Lung microvascular endothelial cell (primary cell): Measurements from ENCODE around the gene KLK4. TPM values are rescaled to one million over a fixed set of nuclear protein-coding genes. Genes with fewer than 3 reads are reported as not detected.
A peak's percentile ranks its signal among the peaks of the same experiment; 100 is the strongest.

Source experiments
- DNase-seq, 2 donors: peaks; one replicate each; pipeline versions ENCODE4 v3.0.0 to v3.0.0-alpha.2; 2010; ENCODE audit warnings: low read depth in 2 of 2
- total RNA-seq: library from RNA; depleted of rRNA; stranded (reverse); fragments of >200 nt; gene quantifications from 2 replicates; pipeline ENCODE4 v1.2.1, GENCODE V29; 2014

The KLK4 gene, protein sequence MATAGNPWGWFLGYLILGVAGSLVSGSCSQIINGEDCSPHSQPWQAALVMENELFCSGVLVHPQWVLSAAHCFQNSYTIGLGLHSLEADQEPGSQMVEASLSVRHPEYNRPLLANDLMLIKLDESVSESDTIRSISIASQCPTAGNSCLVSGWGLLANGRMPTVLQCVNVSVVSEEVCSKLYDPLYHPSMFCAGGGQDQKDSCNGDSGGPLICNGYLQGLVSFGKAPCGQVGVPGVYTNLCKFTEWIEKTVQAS
- not detected in 2 replicates for total RNA-seq

DNA sequence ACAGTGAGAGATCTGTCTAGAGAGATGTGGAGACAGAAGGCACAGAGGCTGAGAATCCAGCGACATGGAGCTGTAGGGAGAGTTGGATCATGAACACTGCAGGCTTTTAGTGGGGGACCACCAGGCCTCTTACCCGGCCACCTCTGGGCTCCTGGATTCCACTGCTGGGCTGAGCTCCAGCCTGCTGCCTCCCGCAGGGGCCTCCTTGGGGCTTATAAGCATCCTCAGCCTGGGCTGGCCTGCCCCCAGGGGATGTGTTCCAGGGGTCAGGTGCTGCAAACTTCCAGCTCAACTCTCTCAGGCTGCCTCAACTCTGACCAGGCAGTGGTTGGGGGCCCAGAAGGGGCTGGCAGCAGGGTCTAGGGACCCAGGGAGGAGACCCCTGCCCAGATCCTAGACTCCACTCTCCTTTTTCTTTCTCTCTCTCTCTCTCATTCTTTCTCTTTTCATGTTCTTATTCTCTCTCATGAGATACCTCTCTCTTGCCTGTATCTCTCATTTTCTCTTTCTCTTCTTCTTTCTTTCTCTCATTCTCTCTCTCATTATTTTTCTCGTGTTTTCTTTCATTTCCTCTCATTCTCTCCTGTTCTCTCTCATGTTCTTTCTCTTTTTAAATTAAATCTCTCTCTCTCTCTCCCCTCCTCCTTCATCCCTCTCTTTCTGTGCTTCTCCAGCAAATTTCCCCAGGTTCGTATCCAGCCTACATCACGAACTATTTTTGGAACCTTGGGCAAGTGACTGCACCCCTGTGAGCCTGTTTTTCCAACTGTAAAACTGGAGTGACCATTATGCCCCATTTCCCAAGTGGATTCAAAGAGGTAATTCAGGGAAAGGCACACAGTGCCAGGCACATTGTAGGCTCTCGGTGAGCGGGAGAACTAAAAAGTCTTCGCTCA is at the start of gene KLK4:
Gene KLK4 (minus strand): TSS at position 190 of the 896 bp plus-strand sequence. CDS start 657 bp downstream, outside the sequence.
- no peak for DNase-seq

DNA sequence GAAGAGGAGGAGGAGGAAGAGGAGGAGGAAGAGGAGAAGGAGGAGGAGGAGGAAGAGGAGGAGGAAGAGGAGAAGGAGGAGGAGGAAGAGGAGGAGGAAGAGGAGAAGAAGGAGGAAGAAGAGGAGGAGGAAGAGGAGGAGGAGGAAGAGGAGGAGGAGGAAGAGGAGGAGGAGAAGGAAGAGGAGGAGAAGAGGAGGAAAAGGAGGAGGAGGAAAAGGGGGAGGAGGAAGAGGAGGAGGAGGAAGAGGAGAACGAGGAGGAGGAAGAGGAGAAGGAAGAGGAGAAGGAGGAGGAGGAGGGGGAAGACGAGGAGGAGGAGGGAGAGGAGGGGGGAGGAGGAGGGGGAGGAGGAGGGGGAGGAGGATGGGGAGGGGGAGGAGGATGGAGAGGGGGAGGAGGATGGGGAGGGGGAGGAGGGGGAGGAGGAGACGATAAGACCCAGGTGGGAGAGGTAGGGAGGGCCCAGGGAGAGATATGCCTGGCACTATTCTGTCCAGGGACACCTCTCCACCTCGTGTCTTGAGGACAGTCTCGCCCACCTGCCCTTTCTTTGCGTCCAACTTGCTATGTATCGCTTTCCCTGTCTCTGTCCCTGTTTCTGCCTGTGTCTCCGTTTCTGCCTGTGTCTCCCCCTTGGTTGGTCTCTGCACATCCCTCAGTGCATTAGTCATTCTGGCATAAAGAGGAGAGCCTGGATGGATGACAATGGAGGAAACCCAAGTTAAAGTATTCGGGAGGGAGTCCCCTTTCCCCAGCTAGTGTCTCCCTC is 48.7 kb upstream of the KLK4 start:
- no peak for DNase-seq

DNA sequence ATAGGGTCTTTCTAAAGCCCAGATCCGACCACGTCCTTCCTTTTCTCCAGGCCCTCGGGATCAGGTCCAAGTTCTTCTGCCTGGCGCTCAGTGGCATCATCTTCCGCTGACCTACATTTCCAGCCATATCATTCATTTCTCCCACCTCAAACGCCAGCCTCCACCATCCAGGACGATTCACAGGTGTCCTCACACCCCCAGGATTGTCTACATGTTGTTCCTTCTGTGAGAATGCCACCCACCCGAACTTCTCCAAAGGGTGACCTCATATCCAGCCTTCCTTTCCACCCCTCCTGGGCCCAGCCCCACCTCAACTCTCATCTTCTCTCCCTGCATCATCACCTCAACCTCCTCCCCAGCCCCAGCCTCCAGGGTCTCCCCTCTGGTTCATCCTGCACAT is 46.4 kb upstream of the KLK4 start:
- no peak for DNase-seq

DNA sequence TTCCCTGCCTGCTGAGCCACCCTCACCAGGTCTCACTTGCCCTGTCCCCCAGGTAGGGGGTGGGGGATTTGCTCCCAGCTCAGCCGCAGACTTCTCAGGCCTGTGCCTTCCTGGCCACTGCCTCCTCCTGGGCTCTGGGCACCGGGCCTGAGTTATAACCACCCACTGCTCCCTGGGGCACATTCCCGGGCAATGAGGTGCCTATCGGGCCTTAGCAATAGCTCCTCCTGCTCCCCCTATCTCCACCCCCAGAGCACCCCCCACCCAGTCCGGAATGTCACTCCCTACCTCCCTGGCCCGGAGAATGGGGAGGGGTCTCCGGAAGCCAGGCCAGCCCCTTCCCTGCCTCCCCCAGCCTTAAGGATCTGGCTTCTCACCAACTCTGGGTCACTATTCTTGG is 41.7 kb upstream of the KLK4 start, which contains the start of gene KLK5:
Gene KLK5 (minus strand): TSS at position 129 of the 400 bp plus-strand sequence. CDS start 381 bp downstream, outside the sequence.
- no peak for DNase-seq

DNA sequence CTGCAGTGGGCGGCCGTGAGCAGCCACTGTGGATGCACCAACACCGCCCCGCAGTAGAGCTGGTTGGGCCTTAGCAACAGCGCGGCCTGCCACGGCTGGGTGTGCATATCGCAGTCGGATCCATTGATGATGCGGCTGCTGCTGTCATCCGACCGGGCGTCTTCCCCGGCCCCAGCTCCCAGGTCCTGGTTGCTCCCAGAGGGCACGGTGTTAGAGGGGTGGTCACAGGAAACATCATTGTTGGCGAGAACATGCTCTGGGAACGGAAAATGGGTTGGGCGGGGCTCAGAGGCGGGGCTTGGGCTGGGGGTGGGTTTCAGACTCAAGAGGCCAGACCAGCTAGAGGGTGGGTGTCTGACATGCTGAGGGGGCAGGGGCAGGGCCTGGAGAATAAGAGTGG is 38.7 kb upstream of the KLK4 start:
- no peak for DNase-seq

DNA sequence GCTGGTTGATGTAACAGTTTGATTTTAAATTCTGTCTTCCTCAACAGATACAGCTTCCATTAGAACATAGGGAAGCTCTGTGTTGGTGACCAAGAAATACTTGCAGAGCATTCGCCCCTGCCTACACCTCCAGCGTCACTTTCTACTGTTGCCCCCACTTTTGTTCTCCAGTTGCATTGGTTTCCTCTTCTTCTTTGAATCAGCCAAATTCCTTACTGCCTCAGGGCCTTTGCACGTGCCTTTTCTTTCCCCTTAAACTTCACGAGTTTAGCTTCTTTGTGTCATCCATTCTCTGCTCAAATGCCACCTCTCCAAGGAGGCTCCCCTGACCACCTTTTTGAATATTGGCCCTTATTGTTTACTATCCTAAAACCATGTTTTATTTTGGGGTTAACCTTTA is 35.9 kb upstream of the KLK4 start:
- no peak for DNase-seq

DNA sequence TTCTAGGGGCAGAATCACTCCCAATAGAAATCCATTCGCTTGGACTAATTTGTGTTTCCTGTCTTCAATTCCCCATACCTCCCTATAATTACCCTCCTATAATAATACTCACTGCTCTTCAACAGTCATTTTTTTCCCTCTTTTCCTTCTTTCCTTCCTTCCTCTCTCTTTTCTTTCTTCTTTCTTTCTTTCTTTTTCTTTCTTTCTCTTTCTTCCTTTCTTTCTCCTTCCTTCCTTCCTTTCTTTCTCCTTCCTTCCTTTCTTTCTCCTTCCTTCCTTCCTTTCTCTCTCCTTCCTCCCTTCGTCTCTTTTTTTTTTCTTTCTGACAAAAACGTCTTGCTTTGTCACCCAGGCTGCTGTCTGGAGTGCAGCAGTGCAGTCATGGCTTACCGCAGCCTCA is 33.6 kb upstream of the KLK4 start:
- DNase-seq = no peak

DNA sequence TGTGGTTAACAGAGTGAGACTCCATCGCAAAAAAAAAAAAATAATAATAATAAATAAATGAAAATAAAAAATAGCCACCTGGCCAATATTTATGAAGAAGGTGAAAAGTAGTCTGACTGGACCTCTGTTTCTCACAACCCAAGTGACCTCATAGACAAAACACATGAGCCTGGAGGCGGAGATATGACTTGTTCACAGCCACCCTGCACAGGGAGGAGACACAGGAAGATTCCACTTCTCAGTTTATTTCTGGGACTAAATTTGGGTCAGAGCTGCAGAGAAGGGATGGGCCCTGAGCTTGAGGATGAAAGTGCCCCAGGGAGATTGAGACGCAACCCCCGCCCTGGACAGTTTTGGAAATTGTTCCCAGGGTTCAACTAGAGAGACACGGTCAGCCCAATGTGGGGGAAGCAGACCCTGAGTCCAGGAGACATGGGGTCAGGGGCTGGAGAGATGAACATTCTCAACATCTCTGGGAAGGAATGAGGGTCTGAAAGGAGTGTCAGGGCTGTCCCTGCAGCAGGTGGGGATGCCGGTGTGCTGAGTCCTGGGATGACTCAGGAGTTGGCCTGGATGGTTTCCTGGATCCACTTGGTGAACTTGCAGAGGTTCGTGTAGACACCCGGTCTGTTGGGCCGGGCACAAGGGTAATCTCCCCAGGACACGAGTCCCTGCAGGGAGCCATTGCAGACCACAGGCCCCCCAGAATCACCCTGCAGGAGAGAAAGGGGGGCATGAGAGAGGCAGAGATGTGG is 32.1 kb upstream of the KLK4 start:
- no peak for DNase-seq

DNA sequence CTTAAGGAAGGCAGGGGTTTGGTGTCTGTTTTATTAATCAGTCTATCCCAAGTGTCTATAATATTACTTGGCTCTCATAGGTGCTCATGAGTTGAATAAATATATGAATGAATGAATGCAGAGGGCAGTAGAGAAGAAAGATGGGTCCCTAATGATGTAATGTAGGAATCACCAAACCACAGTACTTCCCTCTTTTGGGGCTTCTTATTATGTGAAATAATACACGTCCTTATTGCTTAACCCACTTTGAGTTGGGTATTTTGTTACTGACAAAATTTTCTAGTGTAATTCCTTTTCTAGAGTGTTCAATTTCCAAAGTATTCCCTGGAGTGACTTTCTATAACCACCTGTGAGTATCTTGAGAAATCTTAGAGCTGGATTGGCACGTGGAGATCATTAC is 28.4 kb upstream of the KLK4 start:
- no peak for DNase-seq

DNA sequence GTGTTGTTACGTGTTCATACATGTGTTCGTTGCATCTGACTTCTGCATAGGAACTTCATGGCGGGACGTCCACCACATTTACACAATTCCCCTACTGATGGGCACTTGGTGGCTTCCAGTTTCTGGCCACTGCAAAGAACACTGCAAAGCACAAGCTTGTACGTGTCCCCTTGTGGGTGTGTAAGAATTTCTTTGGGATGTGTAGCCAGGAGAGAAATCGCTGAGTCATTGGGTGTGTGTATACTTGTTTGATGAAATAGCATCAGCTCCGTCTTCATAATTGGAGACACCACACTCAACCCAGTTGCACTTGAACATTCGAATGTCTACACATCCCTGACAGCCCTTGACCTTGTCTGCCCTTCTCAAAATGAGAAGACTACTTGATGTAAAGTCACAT is 22.4 kb upstream of the KLK4 start:
- DNase-seq = no peak

DNA sequence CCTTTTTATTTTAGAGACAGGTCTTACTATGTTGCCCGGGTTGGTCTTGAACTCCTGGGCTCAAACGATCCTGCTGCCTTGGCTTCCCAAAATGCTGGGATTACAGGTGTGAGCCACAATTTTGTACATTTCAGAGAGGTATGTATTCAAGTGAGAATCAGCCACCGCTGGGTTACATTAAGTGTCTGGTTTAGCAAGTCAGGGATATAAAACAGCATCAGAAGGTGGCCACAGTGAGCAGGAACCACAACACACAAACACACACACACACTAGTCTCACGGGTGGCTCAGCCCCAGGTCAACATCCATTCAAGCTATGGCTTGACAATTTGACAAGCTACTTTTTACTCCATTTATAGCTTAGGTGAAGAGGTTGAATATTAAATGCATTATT is 21.5 kb upstream of the KLK4 start:
- no peak for DNase-seq

DNA sequence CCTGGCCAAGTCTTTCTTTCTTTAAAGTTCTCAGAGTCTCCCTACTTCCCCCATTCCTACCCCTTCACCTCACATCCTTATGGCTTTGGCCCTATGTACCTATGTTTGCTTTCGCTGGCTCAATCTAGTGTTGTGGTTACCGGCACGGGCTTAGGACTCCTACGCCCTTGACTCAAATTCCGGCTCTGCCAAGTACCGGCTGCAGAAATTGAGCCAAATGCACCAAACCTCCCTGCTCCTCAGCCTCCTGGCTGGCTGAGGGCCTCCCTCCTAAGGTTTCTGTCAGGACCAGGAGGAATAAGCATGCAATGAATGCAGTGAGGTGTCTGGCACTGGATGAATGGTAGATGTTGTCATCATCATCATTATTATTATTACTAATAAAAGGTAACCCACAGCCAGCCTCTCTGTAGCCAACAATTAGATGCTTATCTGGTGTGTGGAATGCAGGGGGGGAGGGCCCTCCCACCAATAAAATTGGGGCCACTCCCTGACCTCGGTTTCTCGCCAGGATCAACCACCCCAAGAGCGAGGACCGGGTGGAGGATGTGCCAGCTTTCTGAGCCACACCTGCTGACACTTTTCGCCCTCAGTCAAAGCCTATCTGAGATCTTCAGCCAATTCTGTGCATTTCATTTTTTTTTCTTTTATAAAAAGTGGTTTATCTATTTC is 21.0 kb upstream of the KLK4 start:
- DNase-seq = no peak

DNA sequence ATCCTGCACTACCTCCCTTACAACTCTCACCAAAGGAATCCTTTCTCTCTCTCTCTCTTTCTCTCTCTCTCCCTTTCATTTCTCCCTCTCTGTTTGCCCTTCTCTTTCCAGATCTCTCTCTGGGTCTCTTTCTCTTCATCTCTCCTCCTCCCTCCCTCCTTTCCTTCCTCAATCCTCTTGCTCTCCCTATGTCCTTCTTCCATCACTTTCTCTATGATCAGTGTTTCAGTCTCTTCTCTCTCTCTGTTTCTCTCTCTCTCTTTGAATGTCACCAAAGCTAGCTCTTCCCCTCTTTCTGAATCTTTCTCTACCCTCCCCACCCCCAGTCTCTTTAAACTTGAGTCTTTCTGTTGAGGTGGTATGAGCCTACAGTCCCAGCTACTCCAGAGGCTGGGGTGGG is 19.8 kb upstream of the KLK4 start:
- no peak for DNase-seq

DNA sequence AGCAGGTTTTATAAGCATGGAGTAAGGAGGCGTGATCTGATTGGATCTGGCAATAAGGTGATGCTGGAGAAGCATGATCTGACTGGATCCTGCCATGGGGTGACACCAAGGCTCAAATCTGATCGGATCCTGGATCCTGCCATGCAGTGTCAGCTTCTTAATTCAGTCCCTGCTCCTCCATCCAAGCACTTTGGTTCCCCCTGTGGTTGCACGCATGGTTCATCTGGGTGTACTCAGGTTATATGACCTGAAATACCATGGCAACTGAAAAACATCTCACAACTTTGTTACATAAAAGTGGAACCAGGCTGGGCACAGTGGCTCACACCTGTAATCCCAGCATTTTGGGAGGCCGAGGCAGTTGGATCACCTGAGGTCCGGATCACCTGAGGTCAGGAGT is 17.6 kb upstream of the KLK4 start:
- no peak for DNase-seq

DNA sequence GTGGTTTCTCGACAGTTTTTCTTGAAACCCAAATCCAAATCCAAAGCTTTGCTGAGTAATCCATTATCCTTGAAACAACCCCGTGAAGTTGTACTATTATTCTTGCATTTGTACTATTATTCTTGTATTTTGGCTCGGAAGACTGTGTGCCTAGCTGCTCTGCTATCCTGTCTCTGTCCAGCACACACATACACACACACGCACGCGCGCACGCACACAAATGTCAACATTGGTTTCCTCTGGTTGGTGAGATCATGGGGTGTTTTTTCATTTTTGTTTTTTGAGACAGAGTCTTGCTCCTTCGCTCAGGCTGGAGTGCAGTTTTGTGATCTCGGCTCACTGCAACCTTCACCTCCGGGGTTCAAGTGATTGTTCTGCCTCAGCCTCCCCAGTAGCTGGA is 14.9 kb upstream of the KLK4 start:
- DNase-seq = peak; percentile 15 to 16

DNA sequence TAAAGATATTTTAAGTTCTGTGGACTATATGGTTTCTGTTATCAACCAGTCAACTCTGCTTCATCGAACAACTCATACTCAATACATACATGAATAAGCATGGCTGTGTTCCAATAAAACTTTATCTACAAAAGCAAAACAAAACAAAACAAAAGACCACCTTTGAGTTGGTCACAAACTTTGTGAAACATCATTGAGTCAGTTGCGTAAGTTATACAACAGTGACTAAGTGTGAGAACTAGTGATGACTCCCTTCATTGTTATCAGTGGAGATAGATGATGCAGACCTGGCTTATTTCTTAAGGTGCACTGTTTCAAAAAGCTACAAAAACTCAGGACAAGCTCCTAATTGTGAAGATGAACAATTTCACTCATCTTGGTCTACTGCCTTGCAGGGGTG is 14.5 kb upstream of the KLK4 start:
- no peak for DNase-seq

DNA sequence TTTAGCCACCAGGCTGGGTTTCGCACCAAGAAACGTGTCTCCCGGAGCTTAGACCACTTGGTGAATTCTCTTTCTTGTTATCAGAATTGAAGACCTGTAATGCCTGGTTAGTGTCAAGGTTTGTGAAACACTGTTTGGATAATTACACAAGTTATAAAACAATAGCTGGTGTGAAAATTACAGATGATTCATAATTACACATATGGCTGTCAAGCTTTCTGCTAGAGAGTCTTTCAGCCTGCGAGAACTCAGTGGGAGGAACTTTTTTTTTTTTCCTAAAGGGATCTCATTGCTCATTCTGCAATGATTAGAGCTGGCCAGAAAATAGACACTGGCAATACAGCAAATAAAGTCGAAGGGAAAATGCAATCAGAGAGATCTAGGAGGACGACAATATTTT is 13.4 kb upstream of the KLK4 start:
- no peak for DNase-seq

DNA sequence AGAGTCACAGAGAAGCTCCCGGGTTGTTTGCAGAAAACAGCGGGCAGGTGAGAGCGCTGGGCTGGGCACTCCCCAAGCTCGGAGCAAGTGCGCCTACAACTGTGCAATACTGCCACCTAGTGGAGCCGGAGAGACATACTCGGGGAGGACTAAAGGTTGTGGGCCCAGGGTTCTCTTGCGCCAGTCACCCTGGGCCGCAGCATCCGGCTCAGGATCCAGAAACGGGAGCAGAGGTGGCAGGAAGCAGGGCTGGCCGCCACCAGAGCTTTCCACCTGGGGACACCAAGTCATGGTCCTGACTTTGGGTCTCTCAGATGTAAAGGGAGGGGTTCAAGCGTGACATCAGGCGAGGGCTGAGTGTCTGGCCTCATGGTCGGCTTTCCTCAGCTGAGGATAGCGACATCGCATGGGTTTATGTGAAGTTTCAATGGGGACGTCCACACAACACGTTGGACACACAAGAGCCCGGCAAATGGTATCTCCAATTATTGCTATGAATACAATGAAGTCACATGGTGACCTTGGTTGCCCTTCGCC is 11.2 kb upstream of the KLK4 start:
- DNase-seq = peak; percentile 77 to 88

DNA sequence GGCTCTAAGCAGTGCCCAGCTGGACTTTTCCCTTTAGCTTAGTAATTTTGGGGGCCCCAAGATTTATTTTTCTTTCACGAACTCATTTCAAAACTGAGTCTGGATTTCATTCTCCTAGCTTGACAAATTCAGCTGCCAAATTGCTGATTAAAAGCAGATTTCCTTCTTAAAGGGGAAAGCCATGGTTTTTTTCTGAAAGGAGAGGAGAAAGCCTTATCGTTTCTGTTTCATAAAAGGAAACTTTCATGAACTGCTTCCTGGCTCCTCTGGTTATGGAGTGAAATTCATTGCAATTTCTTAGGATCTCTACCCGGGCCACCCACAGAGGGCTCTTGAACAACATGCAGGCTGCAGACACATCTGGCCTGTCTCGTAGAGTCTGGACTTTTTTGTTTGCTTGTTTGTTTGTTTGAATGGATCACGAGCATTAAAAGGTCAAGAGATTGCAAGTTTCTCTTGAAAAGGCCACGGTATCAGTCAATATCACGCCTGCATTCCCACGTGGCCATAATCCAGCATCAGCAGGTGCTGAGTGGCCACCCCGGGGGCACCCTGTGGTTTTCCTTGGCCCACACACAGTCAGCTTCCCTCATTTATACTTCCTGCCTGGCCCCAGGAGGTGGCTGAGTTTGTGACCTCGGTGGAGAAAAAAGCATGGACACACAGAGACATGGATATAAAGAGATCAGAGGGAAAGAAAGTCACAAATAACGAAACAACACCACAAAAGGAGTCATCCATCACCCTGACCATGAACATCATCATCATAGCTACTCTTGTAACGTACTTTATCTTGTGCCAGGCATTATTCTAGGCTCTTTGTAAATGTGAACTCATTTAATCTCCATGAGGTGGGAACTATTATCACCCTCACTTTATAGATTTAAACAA is 10.5 kb upstream of the KLK4 start:
- DNase-seq = no peak

DNA sequence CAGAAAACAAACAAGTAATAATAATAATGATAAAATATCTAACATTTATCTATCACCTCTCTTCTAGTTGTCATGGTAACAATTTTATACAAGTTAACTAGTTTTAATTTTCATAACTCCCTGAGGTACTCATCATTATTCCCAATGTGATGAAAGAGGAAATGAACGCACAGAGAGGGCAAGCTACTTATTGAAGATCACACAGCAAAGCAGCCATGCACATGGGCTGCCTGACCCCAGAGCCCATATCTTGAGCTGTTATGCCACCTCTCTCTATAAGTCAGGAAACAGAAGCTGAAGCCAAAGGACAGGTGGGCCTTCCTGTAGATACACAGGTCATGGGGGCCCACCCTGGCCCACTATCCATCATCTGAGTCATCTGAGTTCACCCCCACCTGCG is 4.9 kb upstream of the KLK4 start:
- DNase-seq = no peak
